Epithelial cell of esophagus (primary cell): Measurements from ENCODE around the gene SEMA4D.

Source experiments
- DNase-seq: peaks from one replicate; pipeline ENCODE4 v3.0.0; 2010; ENCODE audit warnings: low read depth
- H3K4me3 ChIP-seq: 2 replicates; pipeline ENCODE4 v1.5.1; 2011; ENCODE audit warnings: mild to moderate bottlenecking, low read length, control low read depth
- CTCF ChIP-seq: IDR thresholded peaks from 2 replicates; pipeline ENCODE4 v1.5.1; 2011; ENCODE audit warnings: low read depth, mild to moderate bottlenecking, low read length, control low read depth, inconsistent platforms; ENCODE audit not compliant: insufficient read depth; ENCODE audit errors: missing control alignments

The SEMA4D gene

GRCh38 chr9:89515416-89515815, 17.5 kb upstream of the SEMA4D start:
- no peak for TF ChIP-seq CTCF
- H3K4me3 ChIP-seq = no peak overlapping the region
- no peak for DNase-seq

DNA sequence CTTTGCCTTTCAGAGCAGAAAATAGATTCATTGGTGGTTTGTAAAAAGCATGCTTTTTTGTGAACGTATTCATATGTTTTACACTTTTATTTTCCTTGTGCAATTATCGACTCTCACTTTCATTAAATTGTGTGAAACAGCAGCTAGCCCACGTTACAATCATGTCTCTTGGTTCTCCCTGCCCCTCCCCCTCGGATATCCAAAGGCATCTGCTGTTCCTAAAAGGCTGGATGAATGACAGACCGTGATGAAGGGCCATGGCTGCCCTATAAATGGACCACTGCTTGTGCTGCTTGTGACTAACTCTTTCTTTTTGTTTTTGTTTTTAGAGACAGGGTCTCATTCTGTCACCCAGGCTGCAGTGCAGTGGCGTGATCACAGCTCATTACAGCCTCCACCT, 17.0 kb upstream of the SEMA4D start:
- TF ChIP-seq CTCF = no peak
- H3K4me3 ChIP-seq = no peak overlapping the region
- no peak for DNase-seq

- H3K4me3 ChIP-seq = no peak overlapping the region
- TF ChIP-seq CTCF = no peak
- DNase-seq = no peak
Observed at GRCh38 chr9:89514337-89514736, 16.4 kb upstream of the SEMA4D start.

GRCh38 chr9:89513837-89514236, 15.9 kb upstream of the SEMA4D start:
- no peak for DNase-seq
- no peak for TF ChIP-seq CTCF
- no peak overlapping the region for H3K4me3 ChIP-seq

- no peak for TF ChIP-seq CTCF
- no peak for DNase-seq
- H3K4me3 ChIP-seq = no peak overlapping the region
Observed at GRCh38 chr9:89512382-89512781, 14.5 kb upstream of the SEMA4D start.

GRCh38 chr9:89508951-89509615, 11.2 kb upstream of the SEMA4D start:
- TF ChIP-seq CTCF = no peak
- H3K4me3 ChIP-seq = no peak overlapping the region
- no peak for DNase-seq

GRCh38 chr9:89505911-89506310, 8.0 kb upstream of the SEMA4D start:
- no peak for TF ChIP-seq CTCF
- DNase-seq = no peak
- H3K4me3 ChIP-seq = no peak overlapping the region
